MM.1S (cell line): ENCODE data around the gene TGM4.

Source experiments
- EZH2 ChIP-seq: fragments of 300-600 bp; sonication (generic); optimal IDR thresholded peaks from 2 replicates; pipeline ENCODE3; 2017; ENCODE audit warnings: low read depth, mild to moderate bottlenecking, antibody characterized with exemption, low read length, mixed read lengths
- EZH2phosphoT487 ChIP-seq: fragments of 300-600 bp; sonication (generic); IDR thresholded peaks from 2 replicates; pipeline ENCODE4 v1.6.1; 2018; ENCODE audit warnings: antibody characterized with exemption, low read length
- TF ChIP-seq, protein P1 (sequence below): fragments of 300-600 bp; sonication (generic); IDR thresholded peaks from 2 replicates; pipeline ENCODE4 v1.5.1; 2016; ENCODE audit warnings: antibody characterized with exemption, low read length, mixed read lengths

DNA sequence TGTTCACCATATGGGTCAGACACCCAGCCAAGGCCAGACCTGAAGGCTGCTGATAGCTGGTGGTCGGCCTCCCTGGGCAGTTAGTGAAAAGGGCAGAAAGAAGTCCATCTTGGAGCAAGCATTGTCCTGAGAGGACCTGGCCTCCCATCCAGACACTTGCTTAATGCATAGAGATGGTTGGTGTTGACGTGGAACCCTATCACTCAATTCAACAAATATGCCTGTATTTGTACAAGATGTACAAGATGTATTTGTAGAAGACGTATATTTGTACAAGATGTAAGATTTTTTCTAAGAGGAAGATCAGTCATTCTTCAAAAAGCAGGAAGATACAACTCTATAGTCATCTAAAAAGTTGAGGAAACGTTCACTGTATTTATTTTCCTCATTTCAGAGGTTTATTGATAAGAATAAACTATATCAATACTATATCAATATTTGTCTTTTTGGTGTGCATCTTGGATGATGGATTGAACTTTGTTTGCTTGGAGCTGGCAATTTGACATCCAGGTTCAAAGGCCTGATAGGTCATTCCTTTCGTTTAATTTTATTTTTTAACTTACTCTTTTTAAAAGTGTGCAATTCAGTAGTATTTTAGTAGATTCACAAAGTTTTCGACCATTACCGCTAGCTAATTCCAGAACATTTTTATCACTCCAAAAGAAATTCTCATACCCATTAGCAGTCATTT lies 6.8 kb upstream of the TGM4 start:
- no peak for TF ChIP-seq EZH2phosphoT487
- no peak for TF ChIP-seq EZH2
- TF ChIP-seq, protein P1, sequence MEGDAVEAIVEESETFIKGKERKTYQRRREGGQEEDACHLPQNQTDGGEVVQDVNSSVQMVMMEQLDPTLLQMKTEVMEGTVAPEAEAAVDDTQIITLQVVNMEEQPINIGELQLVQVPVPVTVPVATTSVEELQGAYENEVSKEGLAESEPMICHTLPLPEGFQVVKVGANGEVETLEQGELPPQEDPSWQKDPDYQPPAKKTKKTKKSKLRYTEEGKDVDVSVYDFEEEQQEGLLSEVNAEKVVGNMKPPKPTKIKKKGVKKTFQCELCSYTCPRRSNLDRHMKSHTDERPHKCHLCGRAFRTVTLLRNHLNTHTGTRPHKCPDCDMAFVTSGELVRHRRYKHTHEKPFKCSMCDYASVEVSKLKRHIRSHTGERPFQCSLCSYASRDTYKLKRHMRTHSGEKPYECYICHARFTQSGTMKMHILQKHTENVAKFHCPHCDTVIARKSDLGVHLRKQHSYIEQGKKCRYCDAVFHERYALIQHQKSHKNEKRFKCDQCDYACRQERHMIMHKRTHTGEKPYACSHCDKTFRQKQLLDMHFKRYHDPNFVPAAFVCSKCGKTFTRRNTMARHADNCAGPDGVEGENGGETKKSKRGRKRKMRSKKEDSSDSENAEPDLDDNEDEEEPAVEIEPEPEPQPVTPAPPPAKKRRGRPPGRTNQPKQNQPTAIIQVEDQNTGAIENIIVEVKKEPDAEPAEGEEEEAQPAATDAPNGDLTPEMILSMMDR: no peak
